OCI-LY7 (cell line): Measurements from ENCODE around the gene GRM5.

Experiments used
- EZH2phosphoT487 ChIP-seq: fragments of 200-600 bp; sonication (generic); IDR thresholded peaks from 2 replicates; pipeline ENCODE4 v1.6.1; 2018; ENCODE audit warnings: low read depth, borderline replicate concordance, mild to moderate bottlenecking, mixed run types, antibody characterized with exemption, low read length, moderate library complexity, mixed read lengths
- TF ChIP-seq, protein P1 (sequence below): fragments of 200-600 bp; sonication (generic); conservative IDR thresholded peaks from 2 replicates; pipeline ENCODE4 v1.5.1; 2014; ENCODE audit warnings: mild to moderate bottlenecking, antibody characterized with exemption, low read length, moderate library complexity, mixed read lengths

GRCh38 chr11:89021339-89021738, 44.4 kb downstream of the GRM5 start:
- TF ChIP-seq EZH2phosphoT487, result no peak
- TF ChIP-seq, protein P1, sequence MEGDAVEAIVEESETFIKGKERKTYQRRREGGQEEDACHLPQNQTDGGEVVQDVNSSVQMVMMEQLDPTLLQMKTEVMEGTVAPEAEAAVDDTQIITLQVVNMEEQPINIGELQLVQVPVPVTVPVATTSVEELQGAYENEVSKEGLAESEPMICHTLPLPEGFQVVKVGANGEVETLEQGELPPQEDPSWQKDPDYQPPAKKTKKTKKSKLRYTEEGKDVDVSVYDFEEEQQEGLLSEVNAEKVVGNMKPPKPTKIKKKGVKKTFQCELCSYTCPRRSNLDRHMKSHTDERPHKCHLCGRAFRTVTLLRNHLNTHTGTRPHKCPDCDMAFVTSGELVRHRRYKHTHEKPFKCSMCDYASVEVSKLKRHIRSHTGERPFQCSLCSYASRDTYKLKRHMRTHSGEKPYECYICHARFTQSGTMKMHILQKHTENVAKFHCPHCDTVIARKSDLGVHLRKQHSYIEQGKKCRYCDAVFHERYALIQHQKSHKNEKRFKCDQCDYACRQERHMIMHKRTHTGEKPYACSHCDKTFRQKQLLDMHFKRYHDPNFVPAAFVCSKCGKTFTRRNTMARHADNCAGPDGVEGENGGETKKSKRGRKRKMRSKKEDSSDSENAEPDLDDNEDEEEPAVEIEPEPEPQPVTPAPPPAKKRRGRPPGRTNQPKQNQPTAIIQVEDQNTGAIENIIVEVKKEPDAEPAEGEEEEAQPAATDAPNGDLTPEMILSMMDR, result no peak
